IPS-18a (cell line): Measurements from ENCODE around the gene SKP1.
"Not testable (repeated sequence)": the region's sequence is repeated elsewhere in the genome, so short reads cannot be mapped to it uniquely, and the experiment has no call there.

Experiments used
- H3K27ac ChIP-seq: one replicate; pipeline ENCODE4 v1.5.1; 2013; ENCODE audit warnings: low read length
- H3K27me3 ChIP-seq: one replicate; pipeline ENCODE4 v1.6.1; 2013; ENCODE audit warnings: mild to moderate bottlenecking, low read length; ENCODE audit not compliant: control insufficient read depth, insufficient read depth
- H3K36me3 ChIP-seq: one replicate; pipeline ENCODE4 v1.6.1; 2013; ENCODE audit warnings: low read depth, low read length; ENCODE audit not compliant: control insufficient read depth
- H3K4me1 ChIP-seq: one replicate; pipeline ENCODE4 v1.6.1; 2013; ENCODE audit warnings: low read depth, low read length; ENCODE audit not compliant: control insufficient read depth
- H3K4me3 ChIP-seq: one replicate; pipeline ENCODE4 v1.5.1; 2013; ENCODE audit warnings: low read length
- H3K9ac ChIP-seq: one replicate; pipeline ENCODE4 v1.6.1; 2013; ENCODE audit warnings: mild to moderate bottlenecking, low read length, moderate library complexity
- H3K9me3 ChIP-seq: one replicate; pipeline ENCODE4 v1.6.1; 2013; ENCODE audit warnings: low read depth, low read length; ENCODE audit not compliant: control insufficient read depth

Gene SKP1

GRCh38 chr5:134174841-134175839 is 1.6 kb downstream of the SKP1 start:
- peaks cover 29% of the 10 kb centered on the region for H3K36me3 ChIP-seq
- peak overlapping the region; percentile 94 for H3K9ac ChIP-seq
- H3K4me3 ChIP-seq = peak overlapping the region; percentile 96
- H3K4me1 ChIP-seq = peaks cover 13% of the 10 kb centered on the region
- H3K27ac ChIP-seq = peak overlapping the region; percentile 59
- H3K27me3 ChIP-seq = no peaks in the 10 kb centered on the region
- H3K9me3 ChIP-seq = no peaks in the 10 kb centered on the region

- H3K9ac ChIP-seq = no peak overlapping the region
- H3K27me3 ChIP-seq = no peaks in the 10 kb centered on the region
- H3K4me1 ChIP-seq = peaks cover 10% of the 10 kb centered on the region
- no peaks in the 10 kb centered on the region for H3K9me3 ChIP-seq
- peaks cover 48% of the 10 kb centered on the region for H3K36me3 ChIP-seq
- H3K4me3 ChIP-seq = no peak overlapping the region
- no peak overlapping the region for H3K27ac ChIP-seq
Measured at GRCh38 chr5:134171972-134172371, 4.8 kb downstream of the SKP1 start.

- peaks cover 9% of the 10 kb centered on the region for H3K9me3 ChIP-seq
- no peak overlapping the region for H3K9ac ChIP-seq
- no peak overlapping the region for H3K27ac ChIP-seq
- no peaks in the 10 kb centered on the region for H3K27me3 ChIP-seq
- peaks cover 72% of the 10 kb centered on the region for H3K36me3 ChIP-seq
- no peaks in the 10 kb centered on the region for H3K4me1 ChIP-seq
- H3K4me3 ChIP-seq = no peak overlapping the region
Measured at GRCh38 chr5:134162592-134162991, 14.2 kb downstream of the SKP1 start.

- no peak overlapping the region for H3K9ac ChIP-seq
- peaks cover 9% of the 10 kb centered on the region for H3K9me3 ChIP-seq
- H3K27me3 ChIP-seq = no peaks in the 10 kb centered on the region
- H3K4me3 ChIP-seq = no peak overlapping the region
- H3K4me1 ChIP-seq = no peaks in the 10 kb centered on the region
- no peak overlapping the region for H3K27ac ChIP-seq
- H3K36me3 ChIP-seq = peaks cover 68% of the 10 kb centered on the region
Measured at GRCh38 chr5:134161513-134162395, 15.0 kb downstream of the SKP1 start.

GRCh38 chr5:134153657-134154056 is 23.1 kb downstream of the SKP1 start:
- Histone ChIP-seq H3K27ac (no peak overlapping the region), H3K36me3 (peaks cover 83% of the 10 kb centered on the region), H3K4me1 (no peaks in the 10 kb centered on the region), H3K27me3 (no peaks in the 10 kb centered on the region), H3K9ac (no peak overlapping the region), H3K4me3 (no peak overlapping the region), H3K9me3 (no peaks in the 10 kb centered on the region)

- peaks cover 79% of the 10 kb centered on the region for H3K36me3 ChIP-seq
- H3K4me3 ChIP-seq = no peak overlapping the region
- H3K27me3 ChIP-seq = no peaks in the 10 kb centered on the region
- no peak overlapping the region for H3K27ac ChIP-seq
- no peaks in the 10 kb centered on the region for H3K9me3 ChIP-seq
- H3K4me1 ChIP-seq = no peaks in the 10 kb centered on the region
- H3K9ac ChIP-seq = no peak overlapping the region
Measured at GRCh38 chr5:134153241-134153640, 23.5 kb downstream of the SKP1 start.

GRCh38 chr5:134152173-134152832 is 24.4 kb downstream of the SKP1 start:
- not testable (repeated sequence) for H3K27me3 ChIP-seq, H3K27ac ChIP-seq, H3K4me3 ChIP-seq, H3K9ac ChIP-seq, H3K9me3 ChIP-seq, H3K4me1 ChIP-seq
- peaks cover 70% of the 10 kb centered on the region for H3K36me3 ChIP-seq

- no peak overlapping the region for H3K27ac ChIP-seq
- H3K4me1 ChIP-seq = no peaks in the 10 kb centered on the region
- no peaks in the 10 kb centered on the region for H3K9me3 ChIP-seq
- no peak overlapping the region for H3K4me3 ChIP-seq
- H3K9ac ChIP-seq = no peak overlapping the region
- H3K27me3 ChIP-seq = no peaks in the 10 kb centered on the region
- peaks cover 70% of the 10 kb centered on the region for H3K36me3 ChIP-seq
Measured at GRCh38 chr5:134151723-134152122, 25.0 kb downstream of the SKP1 start.

- Histone ChIP-seq H3K4me1 (no peaks in the 10 kb centered on the region), H3K27ac (no peak overlapping the region), H3K36me3 (peaks cover 60% of the 10 kb centered on the region), H3K9me3 (no peaks in the 10 kb centered on the region), H3K27me3 (no peaks in the 10 kb centered on the region), H3K4me3 (no peak overlapping the region), H3K9ac (no peak overlapping the region)
Measured at GRCh38 chr5:134149571-134150303, 27.0 kb downstream of the SKP1 start.

GRCh38 chr5:134148986-134149539 is 27.7 kb downstream of the SKP1 start:
- H3K27ac ChIP-seq = no peak overlapping the region
- no peak overlapping the region for H3K9ac ChIP-seq
- H3K27me3 ChIP-seq = no peaks in the 10 kb centered on the region
- no peak overlapping the region for H3K4me3 ChIP-seq
- no peaks in the 10 kb centered on the region for H3K9me3 ChIP-seq
- peaks cover 62% of the 10 kb centered on the region for H3K36me3 ChIP-seq
- no peaks in the 10 kb centered on the region for H3K4me1 ChIP-seq
